ENCODE measurements around the gene EIF4G3.

GRCh38 chr1:20956272-20956671 is 220.4 kb downstream of the EIF4G3 start:
- TF ChIP-seq CTCF (IDR thresholded peaks at IDR 0.05 in 2 of 3, conservative IDR thresholded peaks at IDR 0.05 in 1 of 3; ENCODE audit: control insufficient read depth in 2 of 3, extremely low read depth in 1 of 3, insufficient read depth in 1 of 3, low read depth in 3 of 3, low read length in 3 of 3): no peak
- no peak for TF ChIP-seq RAD21 (IDR thresholded peaks at IDR 0.05; ENCODE audit: insufficient read depth, low read depth, low read length)
- TF ChIP-seq REST (IDR thresholded peaks at IDR 0.05; ENCODE audit: low read depth, low read length): no peak
- TF ChIP-seq EP300 (IDR thresholded peaks at IDR 0.05; ENCODE audit: borderline replicate concordance in 1 of 2, control insufficient read depth in 1 of 2, low read depth in 2 of 2, low read length in 2 of 2): no peak
- TF ChIP-seq DPF2 (IDR thresholded peaks at IDR 0.05): no peak
- no peak for TF ChIP-seq POLR2A (IDR thresholded peaks at IDR 0.05; ENCODE audit: low read depth, low read length)
- TF ChIP-seq EZH2 (IDR thresholded peaks at IDR 0.05; ENCODE audit: borderline replicate concordance, control insufficient read depth, low read depth, low read length): no peak
- no peak for TF ChIP-seq TCF12 (IDR thresholded peaks at IDR 0.05; ENCODE audit: low read depth, low read length)
- no peak for TF ChIP-seq MAX (IDR thresholded peaks at IDR 0.05; ENCODE audit: low read depth, low read length)
- TF ChIP-seq GABPA (IDR thresholded peaks at IDR 0.05; ENCODE audit: low read depth): no peak
- TF ChIP-seq FOXK2 (IDR thresholded peaks at IDR 0.05): no peak
- TF ChIP-seq YY1 (IDR thresholded peaks at IDR 0.05; ENCODE audit: low read depth, low read length): no peak
- no peak for TF ChIP-seq ATF2 (IDR thresholded peaks at IDR 0.05; ENCODE audit: low read length)
- no peak for TF ChIP-seq POLR2AphosphoS5 (IDR thresholded peaks at IDR 0.05; ENCODE audit: low read length)

Measured in GM12878 (cell line).